WERI-Rb-1 (cell line): Measurements from ENCODE around the gene ACOD1.
"Not testable (repeated sequence)": the region's sequence is repeated elsewhere in the genome, so short reads cannot be mapped to it uniquely, and the experiment has no call there.

ENCODE experiments used
- DNase-seq: peaks from one replicate; pipeline ENCODE4 v3.0.0-alpha.2; 2020
- H3K27ac ChIP-seq: fragments of 250-450 bp; sonication (Bioruptor Pico); 2 replicates; pipeline ENCODE4 v1.5.1; 2020; ENCODE audit warnings: mild to moderate bottlenecking, moderate library complexity
- H3K27me3 ChIP-seq: fragments of 250-450 bp; sonication (Bioruptor Pico); 2 replicates; pipeline ENCODE4 v1.5.1; 2021; ENCODE audit warnings: mild to moderate bottlenecking, low read depth, moderate library complexity; ENCODE audit not compliant: insufficient read depth, severe bottlenecking
- H3K36me3 ChIP-seq: fragments of 250-450 bp; sonication (Bioruptor Pico); 2 replicates; pipeline ENCODE4 v1.5.1; 2020; ENCODE audit warnings: mild to moderate bottlenecking, moderate library complexity
- H3K4me3 ChIP-seq: 2 replicates; pipeline ENCODE4 v1.5.1; 2011; ENCODE audit warnings: low read depth, mild to moderate bottlenecking, control low read depth, low read length
- H3K9me3 ChIP-seq: fragments of 250-450 bp; sonication (Bioruptor Pico); 2 replicates; pipeline ENCODE4 v1.5.1; 2021; ENCODE audit warnings: mild to moderate bottlenecking, moderate library complexity; ENCODE audit not compliant: severe bottlenecking
- CTCF ChIP-seq: IDR thresholded peaks from 2 replicates; pipeline ENCODE4 v1.5.1; 2011; ENCODE audit warnings: low read depth, mild to moderate bottlenecking, control low read depth, inconsistent platforms, low read length

Gene ACOD1

GRCh38 chr13:76948149-76948548 lies at the start of gene ACOD1:
Gene ACOD1 (plus strand): TSS chr13:76948511. CDS start chr13:76948559, 48 bp downstream.
- no peak for TF ChIP-seq CTCF
- no peaks in the 10 kb centered on the region for H3K36me3 ChIP-seq
- no peaks in the 10 kb centered on the region for H3K27me3 ChIP-seq
- H3K4me3 ChIP-seq, result no peak within 1 kb of the TSS
- no peaks in the 10 kb centered on the region for H3K9me3 ChIP-seq
- no peak within 1 kb of the TSS for H3K27ac ChIP-seq
- no peak for DNase-seq

GRCh38 chr13:76899066-76899465 lies 49.2 kb upstream of the ACOD1 start:
- DNase-seq, H3K27me3 ChIP-seq, H3K27ac ChIP-seq, H3K4me3 ChIP-seq, H3K9me3 ChIP-seq, H3K36me3 ChIP-seq: not testable (repeated sequence)

GRCh38 chr13:76903544-76904162 lies 44.7 kb upstream of the ACOD1 start:
- peak; percentile 81 for TF ChIP-seq CTCF
- DNase-seq, result peak; percentile 44
- H3K36me3 ChIP-seq, result no peaks in the 10 kb centered on the region
- H3K27me3 ChIP-seq, result no peaks in the 10 kb centered on the region
- no peaks in the 10 kb centered on the region for H3K9me3 ChIP-seq
- H3K27ac ChIP-seq, result no peak overlapping the region
- H3K4me3 ChIP-seq, result no peak overlapping the region

- no peak for TF ChIP-seq CTCF
Measured at GRCh38 chr13:76904507-76904906, 43.8 kb upstream of the ACOD1 start.

GRCh38 chr13:76912476-76912875 lies 35.8 kb upstream of the ACOD1 start:
- no peak for DNase-seq
- no peak overlapping the region for H3K4me3 ChIP-seq
- no peaks in the 10 kb centered on the region for H3K36me3 ChIP-seq
- TF ChIP-seq CTCF, result no peak
- H3K27me3 ChIP-seq, result no peaks in the 10 kb centered on the region
- no peak overlapping the region for H3K27ac ChIP-seq
- H3K9me3 ChIP-seq, result no peaks in the 10 kb centered on the region

More at GRCh38 chr13:76904507-76904906, 43.8 kb upstream of the ACOD1 start:
- no peak for DNase-seq
- Histone ChIP-seq H3K4me3 (no peak overlapping the region), H3K36me3 (no peaks in the 10 kb centered on the region), H3K27ac (no peak overlapping the region), H3K27me3 (no peaks in the 10 kb centered on the region), H3K9me3 (no peaks in the 10 kb centered on the region)

- no peak for DNase-seq
- TF ChIP-seq CTCF, result no peak
- Histone ChIP-seq H3K27ac (no peak overlapping the region), H3K27me3 (no peaks in the 10 kb centered on the region), H3K9me3 (no peaks in the 10 kb centered on the region), H3K36me3 (no peaks in the 10 kb centered on the region), H3K4me3 (no peak overlapping the region)
Measured at GRCh38 chr13:76913898-76914297, 34.4 kb upstream of the ACOD1 start.
